NCI-H128 (cell line): ENCODE results near the gene AFM.

Experiments used
- DNase-seq: peaks from one replicate; lab custom pipeline; 2025; ENCODE audit not compliant: unreplicated experiment; lab: John Stamatoyannopoulos, UW

The AFM gene, protein sequence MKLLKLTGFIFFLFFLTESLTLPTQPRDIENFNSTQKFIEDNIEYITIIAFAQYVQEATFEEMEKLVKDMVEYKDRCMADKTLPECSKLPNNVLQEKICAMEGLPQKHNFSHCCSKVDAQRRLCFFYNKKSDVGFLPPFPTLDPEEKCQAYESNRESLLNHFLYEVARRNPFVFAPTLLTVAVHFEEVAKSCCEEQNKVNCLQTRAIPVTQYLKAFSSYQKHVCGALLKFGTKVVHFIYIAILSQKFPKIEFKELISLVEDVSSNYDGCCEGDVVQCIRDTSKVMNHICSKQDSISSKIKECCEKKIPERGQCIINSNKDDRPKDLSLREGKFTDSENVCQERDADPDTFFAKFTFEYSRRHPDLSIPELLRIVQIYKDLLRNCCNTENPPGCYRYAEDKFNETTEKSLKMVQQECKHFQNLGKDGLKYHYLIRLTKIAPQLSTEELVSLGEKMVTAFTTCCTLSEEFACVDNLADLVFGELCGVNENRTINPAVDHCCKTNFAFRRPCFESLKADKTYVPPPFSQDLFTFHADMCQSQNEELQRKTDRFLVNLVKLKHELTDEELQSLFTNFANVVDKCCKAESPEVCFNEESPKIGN

GRCh38 chr4:73481358-73481757 lies at the start of gene AFM:
TSS of gene AFM (plus strand) at chr4:73481745. CDS start at chr4:73481776, 31 bp downstream.
- no peak for DNase-seq

GRCh38 chr4:73431813-73432168 lies 49.8 kb upstream of the AFM start:
- no peak for DNase-seq

DNA sequence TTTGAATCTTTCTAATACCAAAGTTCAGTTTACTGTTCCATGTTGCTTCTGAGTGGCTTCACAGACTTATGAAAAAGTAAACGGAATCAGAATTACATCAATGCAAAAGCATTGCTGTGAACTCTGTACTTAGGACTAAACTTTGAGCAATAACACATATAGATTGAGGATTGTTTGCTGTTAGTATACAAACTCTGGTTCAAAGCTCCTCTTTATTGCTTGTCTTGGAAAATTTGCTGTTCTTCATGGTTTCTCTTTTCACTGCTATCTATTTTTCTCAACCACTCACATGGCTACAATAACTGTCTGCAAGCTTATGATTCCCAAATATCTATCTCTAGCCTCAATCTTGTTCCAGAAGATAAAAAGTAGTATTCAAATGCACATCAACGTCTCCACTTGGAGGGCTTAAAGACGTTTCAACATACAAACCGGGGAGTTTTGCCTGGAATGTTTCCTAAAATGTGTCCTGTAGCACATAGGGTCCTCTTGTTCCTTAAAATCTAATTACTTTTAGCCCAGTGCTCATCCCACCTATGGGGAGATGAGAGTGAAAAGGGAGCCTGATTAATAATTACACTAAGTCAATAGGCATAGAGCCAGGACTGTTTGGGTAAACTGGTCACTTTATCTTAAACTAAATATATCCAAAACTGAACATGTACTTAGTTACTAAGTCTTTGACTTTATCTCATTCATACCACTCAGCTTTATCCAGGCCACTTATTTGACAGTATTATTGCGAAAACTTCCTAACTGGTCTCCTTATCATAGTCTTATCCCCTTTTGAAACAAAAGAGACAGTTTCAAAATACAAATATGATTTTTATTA lies 49.2 kb upstream of the AFM start:
- DNase-seq = no peak

- DNase-seq = no peak
These were observed 48.4 kb upstream of the AFM start for GRCh38 chr4:73433140-73433539.

- DNase-seq = no peak
These were observed 47.2 kb upstream of the AFM start for GRCh38 chr4:73434311-73434710.

- no peak for DNase-seq
These were observed 45.6 kb upstream of the AFM start, which contains the start of gene AFP for GRCh38 chr4:73435984-73436383. TSS of gene AFP (plus strand) at chr4:73436221. CDS start at chr4:73436263, 42 bp downstream.

DNA sequence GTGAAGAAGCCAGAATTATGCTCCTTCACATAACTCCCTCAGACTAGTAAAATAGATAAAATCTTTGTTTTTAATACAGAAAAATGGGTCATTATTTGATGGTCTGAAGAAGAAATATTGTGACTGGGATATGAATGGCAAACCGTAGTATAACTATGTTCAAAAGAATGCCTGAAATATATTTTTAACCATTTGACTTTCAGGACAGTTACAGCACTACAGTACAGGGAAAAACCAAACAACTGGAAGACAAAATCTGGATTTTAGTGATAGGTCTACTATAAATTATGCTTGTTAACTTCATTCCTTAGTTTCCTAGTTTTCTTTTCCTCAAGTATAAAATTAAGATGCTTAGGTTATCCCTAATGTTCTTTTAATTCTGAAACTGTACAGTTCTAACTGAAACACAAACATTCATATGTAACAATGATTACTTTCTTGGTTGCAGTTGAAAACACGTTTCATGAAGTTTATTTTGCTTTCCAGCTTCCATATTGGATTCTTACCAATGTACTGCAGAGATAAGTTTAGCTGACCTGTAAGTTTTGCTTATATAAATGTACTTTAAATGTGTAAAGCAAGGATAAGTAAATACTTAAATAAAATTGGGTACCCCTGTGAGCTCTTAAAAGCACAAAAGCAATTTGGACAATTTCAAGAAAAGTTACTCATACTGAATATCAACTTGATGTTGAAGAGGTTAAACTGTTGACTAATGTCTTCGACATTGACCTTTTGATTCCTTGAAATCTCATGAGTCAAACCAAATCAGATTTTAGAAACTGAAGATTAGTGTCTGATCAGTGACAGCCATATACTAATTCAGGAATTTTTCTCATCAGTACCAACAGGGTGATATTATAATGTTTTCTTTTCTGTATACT lies 44.6 kb upstream of the AFM start:
- no peak for DNase-seq

GRCh38 chr4:73437558-73437956 lies 44.0 kb upstream of the AFM start:
- DNase-seq = no peak

DNA sequence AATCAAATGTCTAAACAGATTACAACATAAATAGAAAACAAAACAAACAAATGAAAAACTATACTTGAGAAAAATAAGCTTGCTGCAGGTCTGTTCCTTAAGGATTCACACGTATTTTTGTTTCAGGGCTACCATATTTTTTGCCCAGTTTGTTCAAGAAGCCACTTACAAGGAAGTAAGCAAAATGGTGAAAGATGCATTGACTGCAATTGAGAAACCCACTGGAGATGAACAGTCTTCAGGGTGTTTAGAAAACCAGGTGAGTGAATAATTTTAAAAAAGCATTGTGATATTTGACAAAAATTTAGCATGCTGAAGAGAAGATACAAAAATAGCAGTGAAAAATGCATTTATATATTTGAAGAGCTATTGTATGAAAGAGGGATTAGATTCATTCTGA lies 43.5 kb upstream of the AFM start:
- no peak for DNase-seq

GRCh38 chr4:73438582-73439215 lies 42.8 kb upstream of the AFM start:
- DNase-seq = no peak

- no peak for DNase-seq
These were observed 42.1 kb upstream of the AFM start for GRCh38 chr4:73439445-73439844.

DNA sequence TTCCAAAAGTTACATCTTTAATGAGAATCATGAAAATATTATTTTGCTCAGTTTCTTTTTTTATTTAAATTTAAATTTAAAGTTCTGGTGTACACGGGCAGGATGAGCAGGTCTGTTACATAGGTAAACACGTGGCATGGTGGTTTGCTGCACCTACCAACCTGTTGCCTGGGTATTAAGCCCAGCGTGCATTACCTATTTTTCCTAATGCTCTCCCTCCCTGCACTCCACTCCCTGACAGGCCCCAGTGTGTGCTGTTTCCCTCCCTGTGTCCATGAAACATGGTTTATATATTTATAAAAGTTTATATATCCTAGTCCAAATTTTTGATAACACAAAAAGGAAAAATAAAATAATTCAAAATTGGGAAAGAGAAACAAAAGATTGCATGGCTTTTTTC lies 41.6 kb upstream of the AFM start:
- no peak for DNase-seq

DNA sequence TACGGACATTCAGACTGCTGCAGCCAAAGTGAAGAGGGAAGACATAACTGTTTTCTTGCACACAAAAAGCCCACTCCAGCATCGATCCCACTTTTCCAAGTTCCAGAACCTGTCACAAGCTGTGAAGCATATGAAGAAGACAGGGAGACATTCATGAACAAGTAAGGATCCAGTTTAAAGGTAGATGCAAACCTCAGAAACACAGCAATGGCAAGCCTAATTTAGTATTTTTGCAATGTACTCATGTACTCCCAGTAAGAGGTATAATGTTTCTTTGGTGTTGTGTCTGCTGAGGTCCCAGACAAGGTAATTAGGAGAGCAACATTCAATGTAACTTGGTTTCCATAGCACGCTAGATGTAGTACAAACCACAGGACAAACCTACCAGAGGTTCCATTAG lies 40.9 kb upstream of the AFM start:
- no peak for DNase-seq

GRCh38 chr4:73442275-73442674 lies 39.3 kb upstream of the AFM start:
- DNase-seq = no peak

- DNase-seq = no peak
These were observed 38.3 kb upstream of the AFM start for GRCh38 chr4:73443224-73443623.

DNA sequence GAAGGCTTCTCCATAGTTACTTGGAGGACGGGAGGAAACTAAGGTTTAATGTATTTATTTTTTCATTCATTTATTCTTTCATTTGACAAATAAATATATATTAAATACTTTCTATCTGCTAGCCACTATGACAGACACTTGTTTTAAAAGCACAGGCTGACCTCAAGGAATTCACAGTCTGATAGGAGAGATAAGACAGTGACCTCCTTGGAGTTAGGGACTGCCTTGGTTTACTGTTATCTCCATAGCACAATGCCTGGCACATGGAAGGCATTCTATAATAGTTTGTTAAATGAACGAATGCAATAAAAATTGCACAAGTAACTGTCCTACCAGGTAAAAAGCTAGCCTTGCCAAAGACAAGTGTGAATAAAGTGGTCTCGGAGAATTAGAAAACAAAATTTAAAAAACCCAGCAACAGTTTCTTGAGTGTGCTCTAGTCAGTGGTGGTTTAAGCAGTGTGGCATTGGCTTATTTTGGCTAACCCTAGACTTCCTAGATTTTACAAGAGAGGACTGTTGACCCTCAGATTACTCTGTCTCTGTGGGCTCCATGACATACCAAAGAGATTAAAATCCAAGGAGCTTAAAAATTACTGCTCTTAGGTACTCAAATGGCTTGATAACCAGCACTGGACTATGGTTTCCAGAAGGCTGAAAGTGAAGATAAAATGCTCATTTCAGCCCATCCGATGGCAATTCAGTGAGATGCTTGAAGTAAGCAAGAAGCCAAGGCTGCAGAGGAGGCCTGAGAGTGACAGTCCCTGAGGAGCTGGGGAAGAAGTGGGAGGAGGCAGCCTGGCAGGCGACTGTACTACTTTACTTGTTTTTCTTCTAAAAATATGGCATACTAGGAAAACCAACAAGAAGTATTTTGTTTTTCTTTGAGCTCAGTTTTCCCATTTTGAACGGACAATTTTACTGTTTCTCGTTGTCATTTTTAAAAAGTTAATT lies 35.9 kb upstream of the AFM start:
- DNase-seq = no peak

DNA sequence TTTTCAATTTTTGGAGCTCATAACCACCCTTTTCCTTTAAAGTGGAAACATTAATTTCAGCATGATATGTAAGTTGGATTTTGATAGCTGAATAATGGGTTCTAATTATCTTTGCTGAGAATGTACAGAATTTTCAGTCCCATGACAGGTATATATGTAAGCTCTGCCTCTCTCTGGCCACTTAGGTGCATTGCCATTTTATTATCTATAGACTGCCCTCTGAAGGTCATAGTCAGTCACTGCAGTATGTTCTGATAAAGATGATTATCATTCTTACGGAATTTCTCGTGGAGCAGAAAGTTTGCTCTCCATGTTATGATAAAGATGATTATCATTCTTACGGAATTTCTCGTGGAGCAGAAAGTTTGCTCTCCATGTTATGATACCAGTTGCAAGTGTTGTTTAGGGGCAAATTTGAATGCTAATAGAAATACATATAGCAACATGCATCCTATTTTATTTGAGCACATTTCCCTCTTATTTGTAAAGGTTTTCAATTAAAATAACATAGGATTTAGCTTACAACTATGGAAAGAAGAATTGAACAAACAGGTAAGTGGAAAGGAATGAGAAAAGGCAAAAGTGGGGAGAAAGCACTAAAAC lies 35.1 kb upstream of the AFM start:
- DNase-seq = no peak

GRCh38 chr4:73447671-73448070 lies 33.9 kb upstream of the AFM start:
- DNase-seq = no peak
